HepG2 (cell line): ENCODE data around the gene DNAAF3. TPM values are rescaled to one million over a fixed set of nuclear protein-coding genes. Genes with fewer than 3 reads are reported as not detected.

ENCODE experiments used
- ATM ChIP-seq: fragments of 450-650 bp; IDR thresholded peaks from 2 replicates; pipeline ENCODE4 v1.7.1; 2017; ENCODE audit warnings: mild to moderate bottlenecking, borderline replicate concordance
- BRCA1 ChIP-seq: sonication (generic); formaldehyde crosslinking; IDR thresholded peaks from 2 replicates; pipeline ENCODE4 v1.4.0; 2020; ENCODE audit warnings: missing genetic modification reagents
- CEBPB ChIP-seq: IDR thresholded peaks from 2 replicates; pipeline ENCODE4 v1.6.1; 2011; ENCODE audit warnings: low read depth, low read length, improper control_type of control experiment, borderline replicate concordance
- ELF4 ChIP-seq: sonication (generic); formaldehyde crosslinking; IDR thresholded peaks from 2 replicates; pipeline ENCODE4 v1.5.0; 2020; ENCODE audit warnings: missing genetic modification reagents, mild to moderate bottlenecking, moderate library complexity, borderline replicate concordance
- FOXM1 ChIP-seq: sonication (generic); formaldehyde crosslinking; IDR thresholded peaks from 2 replicates; pipeline ENCODE4 v1.5.0; 2020; ENCODE audit warnings: missing genetic modification reagents
- GZF1 ChIP-seq: sonication (generic); formaldehyde crosslinking; IDR thresholded peaks from 2 replicates; pipeline ENCODE4 v1.5.1; 2020; ENCODE audit warnings: mild to moderate bottlenecking, missing genetic modification reagents
- HES4 ChIP-seq: sonication (generic); formaldehyde crosslinking; IDR thresholded peaks from 2 replicates; pipeline ENCODE4 v1.9.0; 2021; ENCODE audit warnings: mild to moderate bottlenecking, missing genetic modification reagents, borderline replicate concordance
- KDM3A ChIP-seq: IDR thresholded peaks from 2 replicates; pipeline ENCODE4 v1.6.1; 2018; ENCODE audit warnings: low read depth, missing compliant biosample characterization
- KLF15 ChIP-seq: sonication (generic); formaldehyde crosslinking; IDR thresholded peaks from 2 replicates; pipeline ENCODE4 v1.8.1; 2023; ENCODE audit warnings: borderline replicate concordance, mild to moderate bottlenecking, inconsistent platforms, missing genetic modification reagents, mixed read lengths
- KMT2A ChIP-seq: sonication (generic); formaldehyde crosslinking; IDR thresholded peaks from 2 replicates; pipeline ENCODE4 v1.4.0; 2020; ENCODE audit warnings: missing genetic modification reagents
- PAF1 ChIP-seq: IDR thresholded peaks from 2 replicates; pipeline ENCODE4 v1.6.1; 2016; ENCODE audit warnings: missing genetic modification reagents, missing compliant biosample characterization
- RARG ChIP-seq: sonication (generic); formaldehyde crosslinking; IDR thresholded peaks from 2 replicates; pipeline ENCODE4 v1.4.0; 2020; ENCODE audit warnings: low read depth, mild to moderate bottlenecking, missing genetic modification reagents
- RELA ChIP-seq: sonication (generic); formaldehyde crosslinking; IDR thresholded peaks from 2 replicates; pipeline ENCODE4 v1.4.0; 2020; ENCODE audit warnings: missing genetic modification reagents
- RFX5 ChIP-seq: IDR thresholded peaks from 2 replicates; pipeline ENCODE4 v1.6.1; 2011; ENCODE audit warnings: low read depth, low read length, improper control_type of control experiment
- SATB2 ChIP-seq: sonication (generic); formaldehyde crosslinking; IDR thresholded peaks from 2 replicates; pipeline ENCODE4 v1.5.0; 2020; ENCODE audit warnings: missing genetic modification reagents
- TMF1 ChIP-seq: sonication (generic); formaldehyde crosslinking; IDR thresholded peaks from 2 replicates; pipeline ENCODE4 v1.8.1; 2022; ENCODE audit warnings: low read depth, missing genetic modification reagents
- TP53 ChIP-seq: sonication (generic); formaldehyde crosslinking; conservative IDR thresholded peaks from 2 replicates; pipeline ENCODE4 v1.4.0; 2020; ENCODE audit warnings: missing genetic modification reagents
- ZBTB7A ChIP-seq: sonication (generic); formaldehyde crosslinking; IDR thresholded peaks from 2 replicates; pipeline ENCODE4 v1.8.0; 2022; ENCODE audit warnings: mild to moderate bottlenecking, missing genetic modification reagents
- ZFX ChIP-seq: sonication (generic); formaldehyde crosslinking; IDR thresholded peaks from 2 replicates; pipeline ENCODE4 v1.4.0; 2020; ENCODE audit warnings: mild to moderate bottlenecking, low read depth, missing genetic modification reagents, moderate library complexity
- ZNF224 ChIP-seq: sonication (generic); formaldehyde crosslinking; IDR thresholded peaks from 2 replicates; pipeline ENCODE4 v1.5.0; 2020; ENCODE audit warnings: mild to moderate bottlenecking, missing genetic modification reagents
- ZNF264 ChIP-seq: sonication (generic); formaldehyde crosslinking; IDR thresholded peaks from 2 replicates; pipeline ENCODE4 v1.4.0; 2020; ENCODE audit warnings: missing genetic modification reagents
- ZNF382 ChIP-seq: sonication (generic); formaldehyde crosslinking; IDR thresholded peaks from 2 replicates; pipeline ENCODE4 v1.5.0; 2020; ENCODE audit warnings: missing genetic modification reagents, mild to moderate bottlenecking, borderline replicate concordance
- ZNF570 ChIP-seq: sonication (generic); formaldehyde crosslinking; IDR thresholded peaks from 2 replicates; pipeline ENCODE4 v1.4.0; 2020; ENCODE audit warnings: mild to moderate bottlenecking, missing genetic modification reagents, borderline replicate concordance
- ZNF614 ChIP-seq: IDR thresholded peaks from 2 replicates; pipeline ENCODE4 v1.6.1; 2018; ENCODE audit warnings: missing biosample characterization, missing genetic modification reagents, inconsistent platforms, borderline replicate concordance
- ZNF878 ChIP-seq: sonication (generic); formaldehyde crosslinking; IDR thresholded peaks from 2 replicates; pipeline ENCODE4 v1.8.1; 2023; ENCODE audit warnings: mild to moderate bottlenecking, missing genetic modification reagents, moderate library complexity
- polyA plus RNA-seq, 8 experiments: library from polyadenylated mRNA; depleted of rRNA in 3 of 8; stranded (reverse) in 7 of 8; unstranded in 1 of 8; fragments of >200 nt; fragmentation: Illumina TruSeq in 4 of 8; extraction: Trizol in 4 of 8; gene quantifications; 2 replicates each; pipeline versions ENCODE4 v1.2.1 to v1.2.3, GENCODE V29; 2011 to 2016; ENCODE audit warnings: low read depth in 4 of 8, missing spikeins in 1 of 8, mixed read lengths in 1 of 8; ENCODE audit not compliant: insufficient read depth in 1 of 8
- total RNA-seq, 5 experiments: library from RNA; depleted of rRNA; stranded (reverse); fragments of >200 nt; fragmentation: Illumina TruSeq; extraction: Trizol; gene quantifications; 2 replicates each; pipeline ENCODE4 v1.2.3, GENCODE V29; 2016; ENCODE audit warnings: low read depth in 1 of 5
- TF ChIP-seq, protein P1 (sequence below): sonication (generic); formaldehyde crosslinking; IDR thresholded peaks from 2 replicates; pipeline ENCODE4 v1.5.1; 2020; ENCODE audit warnings: mild to moderate bottlenecking, missing genetic modification reagents, moderate library complexity
- TF ChIP-seq, protein P2 (sequence below): sonication (generic); formaldehyde crosslinking; IDR thresholded peaks from 2 replicates; pipeline ENCODE4 v1.8.1; 2023; ENCODE audit warnings: mild to moderate bottlenecking, missing genetic modification reagents, borderline replicate concordance
- TF ChIP-seq, protein P3 (sequence below): sonication (generic); formaldehyde crosslinking; IDR thresholded peaks from 2 replicates; pipeline ENCODE4 v1.8.1; 2022; ENCODE audit warnings: low read depth, mild to moderate bottlenecking, missing genetic modification reagents

The DNAAF3 gene
- total and polyA plus RNA-seq, 2 of the 13 experiments (the other 11 are each of a cell fraction or from before 2014, with no cell fraction given): 0.30 to 0.40 TPM

DNA sequence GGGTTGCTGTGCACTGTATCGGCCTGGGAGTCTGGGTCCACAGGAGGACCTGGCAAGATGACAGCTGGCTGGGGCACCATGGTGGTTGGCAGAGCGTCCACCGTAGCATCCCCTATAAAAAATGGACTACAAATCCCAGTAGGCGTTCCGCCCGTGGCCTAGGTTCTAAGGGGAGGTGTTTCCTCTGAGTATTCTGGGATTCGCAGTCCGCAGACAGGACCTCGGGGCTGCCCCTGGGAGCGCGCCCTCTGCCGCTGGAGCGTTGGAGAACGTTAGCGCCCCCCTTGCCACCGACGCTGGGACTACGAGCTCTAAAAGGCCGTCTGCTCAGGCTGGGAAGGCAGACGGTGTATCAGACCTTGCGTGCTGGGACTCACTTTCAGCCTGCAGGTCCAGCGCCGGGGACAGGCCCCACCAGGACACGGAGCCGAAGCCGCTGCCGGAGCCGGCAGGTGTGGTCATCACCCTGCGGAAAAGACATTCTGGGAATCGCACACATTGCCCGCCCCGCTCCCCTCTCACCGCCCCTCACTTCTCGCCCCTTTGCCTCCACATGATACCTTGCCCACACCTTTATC, 372 bp downstream of the DNAAF3 start (continued):
- TF ChIP-seq, protein P1, sequence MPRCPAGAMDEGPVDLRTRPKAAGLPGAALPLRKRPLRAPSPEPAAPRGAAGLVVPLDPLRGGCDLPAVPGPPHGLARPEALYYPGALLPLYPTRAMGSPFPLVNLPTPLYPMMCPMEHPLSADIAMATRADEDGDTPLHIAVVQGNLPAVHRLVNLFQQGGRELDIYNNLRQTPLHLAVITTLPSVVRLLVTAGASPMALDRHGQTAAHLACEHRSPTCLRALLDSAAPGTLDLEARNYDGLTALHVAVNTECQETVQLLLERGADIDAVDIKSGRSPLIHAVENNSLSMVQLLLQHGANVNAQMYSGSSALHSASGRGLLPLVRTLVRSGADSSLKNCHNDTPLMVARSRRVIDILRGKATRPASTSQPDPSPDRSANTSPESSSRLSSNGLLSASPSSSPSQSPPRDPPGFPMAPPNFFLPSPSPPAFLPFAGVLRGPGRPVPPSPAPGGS: no peak
- TF ChIP-seq SATB2 (CRISPR knock-in tag) (no peak), ZBTB7A (CRISPR knock-in tag) (no peak; the same call in 1 of the 2 replicates), TP53 (CRISPR knock-in tag) (no peak; the same call in 1 of the 2 replicates), ZNF878 (CRISPR knock-in tag) (no peak), KLF15 (CRISPR knock-in tag) (no peak), ZNF570 (CRISPR knock-in tag) (no peak), ZNF614 (CRISPR knock-in tag) (peak; percentile 71; the same call in 1 of the 2 replicates), ZNF224 (CRISPR knock-in tag) (no peak), RFX5 (no peak), KDM3A (0 out of 2 replicates have a peak, but pooled peaks have one; percentile 33), RELA (CRISPR knock-in tag) (no peak), CEBPB (no peak), ZNF264 (no peak), RARG (no peak), TMF1 (CRISPR knock-in tag) (no peak), KMT2A (CRISPR knock-in tag) (no peak), ZNF382 (CRISPR knock-in tag) (no peak), HES4 (CRISPR knock-in tag) (no peak), ATM (no peak), PAF1 (no peak), ELF4 (CRISPR knock-in tag) (no peak), ZFX (CRISPR knock-in tag) (peak; percentile 46; the same call in 1 of the 2 replicates), FOXM1 (CRISPR knock-in tag) (no peak), GZF1 (CRISPR knock-in tag) (no peak), BRCA1 (CRISPR knock-in tag) (no peak)
- TF ChIP-seq, protein P2, sequence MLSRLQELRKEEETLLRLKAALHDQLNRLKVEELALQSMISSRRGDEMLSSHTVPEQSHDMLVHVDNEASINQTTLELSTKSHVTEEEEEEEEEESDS: no peak
- TF ChIP-seq, protein P3, sequence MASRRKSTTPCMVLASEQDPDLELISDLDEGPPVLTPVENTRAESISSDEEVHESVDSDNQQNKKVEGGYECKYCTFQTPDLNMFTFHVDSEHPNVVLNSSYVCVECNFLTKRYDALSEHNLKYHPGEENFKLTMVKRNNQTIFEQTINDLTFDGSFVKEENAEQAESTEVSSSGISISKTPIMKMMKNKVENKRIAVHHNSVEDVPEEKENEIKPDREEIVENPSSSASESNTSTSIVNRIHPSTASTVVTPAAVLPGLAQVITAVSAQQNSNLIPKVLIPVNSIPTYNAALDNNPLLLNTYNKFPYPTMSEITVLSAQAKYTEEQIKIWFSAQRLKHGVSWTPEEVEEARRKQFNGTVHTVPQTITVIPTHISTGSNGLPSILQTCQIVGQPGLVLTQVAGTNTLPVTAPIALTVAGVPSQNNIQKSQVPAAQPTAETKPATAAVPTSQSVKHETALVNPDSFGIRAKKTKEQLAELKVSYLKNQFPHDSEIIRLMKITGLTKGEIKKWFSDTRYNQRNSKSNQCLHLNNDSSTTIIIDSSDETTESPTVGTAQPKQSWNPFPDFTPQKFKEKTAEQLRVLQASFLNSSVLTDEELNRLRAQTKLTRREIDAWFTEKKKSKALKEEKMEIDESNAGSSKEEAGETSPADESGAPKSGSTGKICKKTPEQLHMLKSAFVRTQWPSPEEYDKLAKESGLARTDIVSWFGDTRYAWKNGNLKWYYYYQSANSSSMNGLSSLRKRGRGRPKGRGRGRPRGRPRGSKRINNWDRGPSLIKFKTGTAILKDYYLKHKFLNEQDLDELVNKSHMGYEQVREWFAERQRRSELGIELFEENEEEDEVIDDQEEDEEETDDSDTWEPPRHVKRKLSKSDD: no peak
